ENCODE measurements around the gene TPD52L1. TPM values are rescaled to one million over a fixed set of nuclear protein-coding genes. Genes with fewer than 3 reads are reported as not detected.

The TPD52L1 gene
- total and polyA plus RNA-seq, 2 donors = 23.6 to 160 TPM

- no peak overlapping the region for H3K27ac ChIP-seq (ENCODE audit: low read depth)
Observed at GRCh38 chr6:125170376-125170775, 16.8 kb downstream of the TPD52L1 start.

DNA sequence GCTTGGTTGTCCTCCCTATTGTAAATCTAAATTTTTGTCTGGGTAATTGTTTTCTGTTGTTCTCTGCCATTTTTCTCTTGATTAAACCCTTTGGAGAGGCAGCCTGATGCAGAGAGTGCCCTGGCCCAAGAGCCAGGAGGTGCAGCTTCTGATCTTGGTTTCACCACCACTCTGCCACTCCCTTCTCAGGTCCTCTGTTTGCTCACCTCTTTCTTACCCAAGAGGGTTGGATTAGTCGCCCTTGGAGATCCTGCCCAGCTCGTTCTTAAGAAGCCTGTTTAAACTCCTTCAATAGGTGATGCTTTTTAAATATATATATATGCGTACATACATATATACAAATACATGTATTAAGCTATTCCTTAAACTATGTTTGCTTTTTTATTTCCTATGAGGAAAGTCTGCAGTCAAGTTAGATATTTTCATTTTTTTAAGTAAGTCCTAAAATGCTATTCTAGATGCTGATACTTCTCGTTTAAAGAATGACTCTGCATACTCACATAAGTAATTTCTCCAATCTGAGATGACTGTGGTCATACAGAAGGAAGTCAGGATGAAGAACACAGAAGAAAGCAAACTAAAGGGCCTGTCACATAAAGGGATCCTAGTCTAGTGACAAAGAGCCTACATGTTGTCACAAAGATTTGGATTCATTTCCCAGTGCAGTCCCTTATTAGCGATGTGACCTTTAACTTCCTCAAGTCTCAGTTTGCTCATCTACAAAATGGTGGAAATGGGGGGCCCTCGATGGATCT, 19.9 kb downstream of the TPD52L1 start:
- WGBS = 88% methylated on average over 6 of the region's 6 CpGs
- H3K36me3 ChIP-seq (ENCODE audit: insufficient read depth) = no peaks in the 10 kb centered on the region
- no peaks in the 10 kb centered on the region for H3K4me1 ChIP-seq (ENCODE audit: insufficient read depth)
- DNase-seq (ENCODE audit: extremely low spot score) = no peak
- no peak overlapping the region for H3K4me3 ChIP-seq (ENCODE audit: low read depth, low read length)
- no peak overlapping the region for H3K27ac ChIP-seq (ENCODE audit: low read depth)

More at GRCh38 chr6:125170376-125170775, 16.8 kb downstream of the TPD52L1 start:
- WGBS = 30% methylated on average over 1 of the region's 1 CpG
- Histone ChIP-seq H3K36me3 (ENCODE audit: insufficient read depth) (no peaks in the 10 kb centered on the region), H3K4me1 (ENCODE audit: insufficient read depth) (no peaks in the 10 kb centered on the region), H3K4me3 (ENCODE audit: low read depth, low read length) (no peak overlapping the region)
- DNase-seq (ENCODE audit: extremely low spot score) = no peak

GRCh38 chr6:125174626-125175025, 21.1 kb downstream of the TPD52L1 start:
- no peaks in the 10 kb centered on the region for H3K36me3 ChIP-seq (ENCODE audit: insufficient read depth)
- no peak overlapping the region for H3K27ac ChIP-seq (ENCODE audit: low read depth)
- no peak for DNase-seq (ENCODE audit: extremely low spot score)
- H3K4me1 ChIP-seq (ENCODE audit: insufficient read depth) = no peaks in the 10 kb centered on the region
- H3K4me3 ChIP-seq (ENCODE audit: low read depth, low read length) = no peak overlapping the region
- WGBS = 26% methylated on average over 1 of the region's 1 CpG

DNA sequence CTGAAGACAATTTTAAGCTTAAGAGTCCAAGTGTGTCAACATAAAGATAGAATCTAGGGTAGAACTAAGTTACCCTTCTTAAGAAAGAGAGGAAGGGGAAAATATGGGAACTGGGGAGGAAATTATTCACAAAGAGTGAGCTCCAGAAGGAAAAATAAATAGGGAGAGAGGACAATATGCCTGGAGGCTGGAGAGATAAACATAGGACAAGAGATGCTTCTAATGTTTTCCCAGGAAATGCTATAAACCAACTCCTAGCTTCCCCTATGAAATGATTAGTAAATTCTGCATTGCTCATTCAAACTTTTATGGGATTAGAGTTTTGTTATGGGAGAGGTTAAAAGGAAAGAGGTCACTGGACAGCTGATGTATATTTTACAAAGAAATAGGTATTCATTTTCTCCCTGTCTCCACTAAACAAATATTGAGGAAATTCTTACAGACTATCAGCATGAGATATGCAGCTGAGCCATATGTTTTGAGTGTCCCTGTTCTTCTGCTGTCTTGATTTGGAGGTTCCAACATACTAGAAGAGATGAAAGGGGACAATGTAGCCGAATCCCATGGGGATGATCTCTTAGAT, 22.0 kb downstream of the TPD52L1 start:
- 78% methylated on average over 1 of the region's 1 CpG for WGBS
- H3K4me1 ChIP-seq (ENCODE audit: insufficient read depth) = no peaks in the 10 kb centered on the region
- no peaks in the 10 kb centered on the region for H3K36me3 ChIP-seq (ENCODE audit: insufficient read depth)
- H3K27ac ChIP-seq (ENCODE audit: low read depth) = no peak overlapping the region
- H3K4me3 ChIP-seq (ENCODE audit: low read depth, low read length) = no peak overlapping the region
- DNase-seq (ENCODE audit: extremely low spot score) = no peak

GRCh38 chr6:125182237-125183008, 28.9 kb downstream of the TPD52L1 start:
- no peak for DNase-seq (ENCODE audit: extremely low spot score)

GRCh38 chr6:125183391-125183790, 29.8 kb downstream of the TPD52L1 start:
- no peaks in the 10 kb centered on the region for H3K4me1 ChIP-seq (ENCODE audit: insufficient read depth)
- H3K27ac ChIP-seq (ENCODE audit: low read depth) = no peak overlapping the region
- no peak for DNase-seq (ENCODE audit: extremely low spot score)
- no peak overlapping the region for H3K4me3 ChIP-seq (ENCODE audit: low read depth, low read length)
- 88% methylated on average over 6 of the region's 6 CpGs for WGBS
- H3K36me3 ChIP-seq (ENCODE audit: insufficient read depth) = no peaks in the 10 kb centered on the region

More at GRCh38 chr6:125182237-125183008, 28.9 kb downstream of the TPD52L1 start:
- no peaks in the 10 kb centered on the region for H3K36me3 ChIP-seq (ENCODE audit: insufficient read depth)
- no peak overlapping the region for H3K27ac ChIP-seq (ENCODE audit: low read depth)
- no peak overlapping the region for H3K4me3 ChIP-seq (ENCODE audit: low read depth, low read length)
- H3K4me1 ChIP-seq (ENCODE audit: insufficient read depth) = no peaks in the 10 kb centered on the region
- WGBS = 63% methylated on average over 6 of the region's 6 CpGs

GRCh38 chr6:125188037-125188436, 34.5 kb downstream of the TPD52L1 start:
- no peaks in the 10 kb centered on the region for H3K36me3 ChIP-seq (ENCODE audit: insufficient read depth)
- no peak overlapping the region for H3K4me3 ChIP-seq (ENCODE audit: low read depth, low read length)
- no peaks in the 10 kb centered on the region for H3K4me1 ChIP-seq (ENCODE audit: insufficient read depth)
- WGBS = 72% methylated on average over 2 of the region's 2 CpGs
- no peak for DNase-seq (ENCODE audit: extremely low spot score)
- H3K27ac ChIP-seq (ENCODE audit: low read depth) = no peak overlapping the region

DNA sequence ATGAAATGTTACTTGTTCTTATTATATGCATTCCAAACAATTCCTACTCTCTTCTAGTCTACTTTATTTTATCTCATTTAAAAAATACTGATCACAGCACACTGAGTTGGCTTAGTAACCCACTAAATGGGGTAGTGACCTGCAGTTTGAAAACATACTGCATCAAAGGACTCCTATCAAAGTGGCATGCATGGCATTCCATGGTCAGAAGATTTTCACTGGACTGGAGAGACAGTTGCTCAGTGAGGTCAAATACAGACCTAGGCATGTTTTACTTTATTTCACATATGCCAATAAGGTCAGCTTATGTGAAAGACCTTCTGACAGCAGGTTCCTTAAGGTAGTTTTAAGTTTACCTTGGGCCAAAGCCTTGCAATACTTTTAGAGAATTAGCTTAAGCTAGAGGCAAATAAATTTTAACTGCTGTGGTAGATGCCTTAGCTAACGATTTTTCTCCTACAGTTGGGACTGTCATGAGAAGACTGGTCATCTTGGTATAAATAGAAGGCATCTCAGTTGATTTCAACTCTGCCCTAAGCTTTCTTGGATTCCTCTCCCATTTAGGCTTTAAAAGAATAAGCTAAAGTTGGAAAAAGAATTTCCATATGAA, 35.1 kb downstream of the TPD52L1 start:
- no peaks in the 10 kb centered on the region for H3K4me1 ChIP-seq (ENCODE audit: insufficient read depth)
- H3K4me3 ChIP-seq (ENCODE audit: low read depth, low read length) = no peak overlapping the region
- DNase-seq (ENCODE audit: extremely low spot score) = no peak
- no peak overlapping the region for H3K27ac ChIP-seq (ENCODE audit: low read depth)
- 38% methylated on average over 1 of the region's 1 CpG for WGBS
- no peaks in the 10 kb centered on the region for H3K36me3 ChIP-seq (ENCODE audit: insufficient read depth)

GRCh38 chr6:125189494-125189893, 35.9 kb downstream of the TPD52L1 start:
- Histone ChIP-seq H3K4me1 (ENCODE audit: insufficient read depth) (no peaks in the 10 kb centered on the region), H3K27ac (ENCODE audit: low read depth) (no peak overlapping the region), H3K36me3 (ENCODE audit: insufficient read depth) (no peaks in the 10 kb centered on the region), H3K4me3 (ENCODE audit: low read depth, low read length) (no peak overlapping the region)
- WGBS = 49% methylated on average over 1 of the region's 1 CpG
- DNase-seq (ENCODE audit: extremely low spot score) = no peak

DNA sequence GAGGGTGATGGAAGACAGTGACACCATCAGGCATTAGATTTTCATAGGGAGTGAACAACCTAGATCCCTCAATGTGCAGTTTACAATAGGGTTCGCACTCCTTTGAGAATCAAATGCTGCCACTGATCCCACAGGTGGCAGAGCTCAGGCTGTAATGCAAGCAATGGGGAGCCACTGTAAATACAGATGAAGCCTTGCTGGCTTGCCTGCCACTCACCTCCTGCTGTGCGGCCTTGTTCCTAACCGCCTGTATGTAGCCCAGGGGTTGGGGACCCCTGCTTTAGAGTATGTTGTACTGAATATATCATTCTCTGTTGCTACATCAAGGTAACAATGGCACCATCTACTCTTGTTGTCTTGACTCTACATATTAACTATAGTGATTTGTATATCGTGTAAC, 37.1 kb downstream of the TPD52L1 start:
- Histone ChIP-seq H3K36me3 (ENCODE audit: insufficient read depth) (no peaks in the 10 kb centered on the region), H3K4me3 (ENCODE audit: low read depth, low read length) (no peak overlapping the region), H3K4me1 (ENCODE audit: insufficient read depth) (no peaks in the 10 kb centered on the region), H3K27ac (ENCODE audit: low read depth) (no peak overlapping the region)
- WGBS = 94% methylated on average over 4 of the region's 4 CpGs
- no peak for DNase-seq (ENCODE audit: extremely low spot score)

- no peak overlapping the region for H3K4me3 ChIP-seq (ENCODE audit: low read depth, low read length)
- H3K36me3 ChIP-seq (ENCODE audit: insufficient read depth) = no peaks in the 10 kb centered on the region
- no peak for DNase-seq (ENCODE audit: extremely low spot score)
- H3K4me1 ChIP-seq (ENCODE audit: insufficient read depth) = no peaks in the 10 kb centered on the region
- H3K27ac ChIP-seq (ENCODE audit: low read depth) = no peak overlapping the region
- WGBS = 60% methylated on average over 5 of the region's 5 CpGs
Observed at GRCh38 chr6:125191916-125192609, 38.5 kb downstream of the TPD52L1 start.

GRCh38 chr6:125192610-125192930, 39.0 kb downstream of the TPD52L1 start:
- Histone ChIP-seq H3K4me3 (ENCODE audit: low read depth, low read length) (no peak overlapping the region), H3K27ac (ENCODE audit: low read depth) (no peak overlapping the region), H3K36me3 (ENCODE audit: insufficient read depth) (no peaks in the 10 kb centered on the region), H3K4me1 (ENCODE audit: insufficient read depth) (no peaks in the 10 kb centered on the region)
- no peak for DNase-seq (ENCODE audit: extremely low spot score)
- WGBS = 94% methylated on average over 5 of the region's 5 CpGs

DNA sequence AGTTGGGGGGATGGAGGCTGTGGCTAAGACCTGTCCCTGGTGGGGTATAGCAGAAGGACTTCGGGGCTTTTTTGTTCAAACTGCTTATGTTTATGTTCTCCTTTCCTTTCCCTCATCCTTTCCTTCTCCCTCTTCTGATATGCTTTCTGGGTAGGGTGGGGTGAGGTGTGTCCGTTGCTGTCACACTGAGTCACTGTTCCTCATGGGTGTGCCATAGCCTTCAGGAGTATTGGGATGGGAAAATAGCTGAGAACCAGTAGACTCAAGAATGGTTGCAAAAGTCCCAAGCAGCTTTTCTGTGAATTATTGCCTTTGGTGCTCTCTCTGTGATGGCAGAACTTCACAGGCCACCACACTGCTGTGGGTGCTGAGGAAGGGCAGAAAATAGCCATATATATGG, 39.6 kb downstream of the TPD52L1 start:
- no peaks in the 10 kb centered on the region for H3K4me1 ChIP-seq (ENCODE audit: insufficient read depth)
- no peaks in the 10 kb centered on the region for H3K36me3 ChIP-seq (ENCODE audit: insufficient read depth)
- no peak for DNase-seq (ENCODE audit: extremely low spot score)
- WGBS = 90% methylated on average over 2 of the region's 2 CpGs
- no peak overlapping the region for H3K4me3 ChIP-seq (ENCODE audit: low read depth, low read length)
- no peak overlapping the region for H3K27ac ChIP-seq (ENCODE audit: low read depth)

Measured in urinary bladder (tissue), 4 donors.